ENCODE data around the gene GARRE1.

DNA sequence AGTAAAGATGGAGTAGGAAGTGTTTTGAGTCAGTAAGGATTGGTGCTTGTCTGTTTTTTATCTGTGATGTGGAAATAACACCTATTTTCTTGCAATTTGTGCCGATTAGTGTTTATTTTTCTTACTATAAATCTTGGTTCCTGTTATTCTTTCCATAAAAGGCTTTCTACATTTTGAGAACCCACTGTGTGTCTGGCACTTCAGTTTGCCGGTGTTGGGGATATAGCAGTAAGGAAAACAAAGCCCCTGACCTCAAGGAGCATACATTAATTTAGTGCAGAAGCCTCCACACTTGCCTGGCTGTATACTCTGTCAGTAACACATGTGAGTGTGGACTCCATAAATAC, 35.6 kb upstream of the GARRE1 start:
- TF ChIP-seq, protein P1, sequence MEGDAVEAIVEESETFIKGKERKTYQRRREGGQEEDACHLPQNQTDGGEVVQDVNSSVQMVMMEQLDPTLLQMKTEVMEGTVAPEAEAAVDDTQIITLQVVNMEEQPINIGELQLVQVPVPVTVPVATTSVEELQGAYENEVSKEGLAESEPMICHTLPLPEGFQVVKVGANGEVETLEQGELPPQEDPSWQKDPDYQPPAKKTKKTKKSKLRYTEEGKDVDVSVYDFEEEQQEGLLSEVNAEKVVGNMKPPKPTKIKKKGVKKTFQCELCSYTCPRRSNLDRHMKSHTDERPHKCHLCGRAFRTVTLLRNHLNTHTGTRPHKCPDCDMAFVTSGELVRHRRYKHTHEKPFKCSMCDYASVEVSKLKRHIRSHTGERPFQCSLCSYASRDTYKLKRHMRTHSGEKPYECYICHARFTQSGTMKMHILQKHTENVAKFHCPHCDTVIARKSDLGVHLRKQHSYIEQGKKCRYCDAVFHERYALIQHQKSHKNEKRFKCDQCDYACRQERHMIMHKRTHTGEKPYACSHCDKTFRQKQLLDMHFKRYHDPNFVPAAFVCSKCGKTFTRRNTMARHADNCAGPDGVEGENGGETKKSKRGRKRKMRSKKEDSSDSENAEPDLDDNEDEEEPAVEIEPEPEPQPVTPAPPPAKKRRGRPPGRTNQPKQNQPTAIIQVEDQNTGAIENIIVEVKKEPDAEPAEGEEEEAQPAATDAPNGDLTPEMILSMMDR (IDR thresholded peaks at IDR 0.05), result no peak
- no peak for TF ChIP-seq POLR2A (IDR thresholded peaks at IDR 0.05)
